Type B pancreatic cell (in vitro differentiated cells): ENCODE data around the gene TFDP1. TPM values are rescaled to one million over a fixed set of nuclear protein-coding genes. Genes with fewer than 3 reads are reported as not detected.

Experiments
- DNase-seq: peaks from one replicate; pipeline ENCODE4 v3.0.0; 2021; ENCODE audit warnings: mixed read lengths; ENCODE audit not compliant: unreplicated experiment; ENCODE audit errors: extremely low spot score
- H3K27ac Mint-ChIP-seq: 2 replicates; pipeline ENCODE4 v1.8.0; 2021; ENCODE audit warnings: mild to moderate bottlenecking, mixed read lengths
- H3K27me3 Mint-ChIP-seq: 2 replicates; pipeline ENCODE4 v1.8.0; 2021; ENCODE audit warnings: mixed read lengths
- H3K36me3 Mint-ChIP-seq: 2 replicates; pipeline ENCODE4 v1.8.0; 2021; ENCODE audit warnings: mixed read lengths
- H3K4me1 Mint-ChIP-seq: one replicate; pipeline ENCODE4 v1.8.0; 2021; ENCODE audit warnings: mixed read lengths; ENCODE audit not compliant: unreplicated experiment
- H3K4me3 Mint-ChIP-seq: 2 replicates; pipeline ENCODE4 v1.8.0; 2021; ENCODE audit warnings: mild to moderate bottlenecking, mixed read lengths
- H3K9me3 Mint-ChIP-seq: 2 replicates; pipeline ENCODE4 v1.8.0; 2021; ENCODE audit warnings: mixed read lengths
- total RNA-seq: library from RNA; stranded (reverse); gene quantifications from 2 replicates; pipeline ENCODE4 v1.2.1, GENCODE V29; 2021; ENCODE audit warnings: low replicate concordance
- TF ChIP-seq, protein P1 (sequence below): fragments of 200-600 bp; sonication (generic); conservative IDR thresholded peaks from 2 replicates; pipeline ENCODE4 v1.5.0; 2021; ENCODE audit warnings: antibody characterized with exemption, mild to moderate bottlenecking

The TFDP1 gene
- total RNA-seq, 1 donor from 2014 or later: 78.8 TPM

DNA sequence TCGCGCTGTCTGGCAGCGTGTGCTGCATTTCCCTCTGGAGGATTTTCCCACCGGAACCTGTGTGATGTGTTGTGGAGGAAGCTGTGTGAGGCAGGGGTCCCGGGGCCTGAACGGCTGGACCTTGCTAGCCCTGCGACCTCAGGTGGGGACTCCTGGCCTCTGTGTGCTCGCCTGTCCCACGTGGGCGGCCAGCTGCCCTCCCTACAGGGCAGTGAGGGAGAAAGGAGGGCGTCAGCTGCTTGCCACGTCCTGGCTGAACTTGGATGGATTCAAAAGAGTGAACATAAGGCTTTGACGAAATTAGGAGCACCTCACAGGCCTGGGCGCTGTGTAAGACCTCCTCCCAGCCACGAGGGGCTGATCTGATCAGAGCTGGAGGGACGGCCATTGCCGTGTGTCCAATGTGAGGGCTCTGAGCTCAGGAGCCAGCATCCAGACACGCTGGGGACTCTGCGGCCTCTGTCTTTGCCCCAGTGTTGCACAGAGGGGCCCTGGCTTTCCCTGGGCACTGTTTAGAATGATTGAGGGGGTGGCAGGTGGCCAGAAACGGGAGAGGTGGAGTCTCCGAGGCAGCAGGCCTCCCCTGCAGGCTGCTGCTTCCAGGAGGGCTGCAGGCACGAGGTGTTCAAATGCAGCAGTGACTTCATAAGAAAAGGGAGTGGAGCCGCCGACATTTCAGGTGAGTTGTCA is 13.0 kb downstream of the TFDP1 start:
- TF ChIP-seq, protein P1, sequence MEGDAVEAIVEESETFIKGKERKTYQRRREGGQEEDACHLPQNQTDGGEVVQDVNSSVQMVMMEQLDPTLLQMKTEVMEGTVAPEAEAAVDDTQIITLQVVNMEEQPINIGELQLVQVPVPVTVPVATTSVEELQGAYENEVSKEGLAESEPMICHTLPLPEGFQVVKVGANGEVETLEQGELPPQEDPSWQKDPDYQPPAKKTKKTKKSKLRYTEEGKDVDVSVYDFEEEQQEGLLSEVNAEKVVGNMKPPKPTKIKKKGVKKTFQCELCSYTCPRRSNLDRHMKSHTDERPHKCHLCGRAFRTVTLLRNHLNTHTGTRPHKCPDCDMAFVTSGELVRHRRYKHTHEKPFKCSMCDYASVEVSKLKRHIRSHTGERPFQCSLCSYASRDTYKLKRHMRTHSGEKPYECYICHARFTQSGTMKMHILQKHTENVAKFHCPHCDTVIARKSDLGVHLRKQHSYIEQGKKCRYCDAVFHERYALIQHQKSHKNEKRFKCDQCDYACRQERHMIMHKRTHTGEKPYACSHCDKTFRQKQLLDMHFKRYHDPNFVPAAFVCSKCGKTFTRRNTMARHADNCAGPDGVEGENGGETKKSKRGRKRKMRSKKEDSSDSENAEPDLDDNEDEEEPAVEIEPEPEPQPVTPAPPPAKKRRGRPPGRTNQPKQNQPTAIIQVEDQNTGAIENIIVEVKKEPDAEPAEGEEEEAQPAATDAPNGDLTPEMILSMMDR: no peak
- Mint-ChIP-seq H3K9me3 (no peaks in the 10 kb centered on the region), H3K27me3 (no peaks in the 10 kb centered on the region), H3K4me3 (no peak overlapping the region), H3K27ac (no peak overlapping the region), H3K36me3 (peaks cover 34% of the 10 kb centered on the region), H3K4me1 (no peaks in the 10 kb centered on the region)
- no peak for DNase-seq

DNA sequence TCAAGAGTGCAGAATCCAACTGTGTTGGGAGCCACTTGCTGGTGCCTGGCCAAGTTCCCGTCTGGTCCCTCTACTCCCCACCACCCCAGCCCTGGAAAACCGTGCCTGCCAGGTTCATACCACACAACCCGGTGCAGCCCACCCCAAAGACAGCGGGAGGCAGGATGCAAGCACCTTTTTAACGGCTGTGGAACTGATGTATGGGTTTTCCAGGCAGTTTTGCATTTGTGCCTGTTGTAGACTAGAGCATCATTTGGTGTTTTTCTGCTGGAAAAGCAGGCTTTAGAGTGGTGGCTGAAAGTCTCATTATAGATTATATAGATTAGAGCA is 13.5 kb downstream of the TFDP1 start:
- TF ChIP-seq, protein P1: no peak
- H3K4me3 Mint-ChIP-seq: no peak overlapping the region
- H3K36me3 Mint-ChIP-seq: peaks cover 38% of the 10 kb centered on the region
- H3K27ac Mint-ChIP-seq: no peak overlapping the region
- H3K9me3 Mint-ChIP-seq: no peaks in the 10 kb centered on the region
- H3K27me3 Mint-ChIP-seq: no peaks in the 10 kb centered on the region
- H3K4me1 Mint-ChIP-seq: no peaks in the 10 kb centered on the region
- no peak for DNase-seq

DNA sequence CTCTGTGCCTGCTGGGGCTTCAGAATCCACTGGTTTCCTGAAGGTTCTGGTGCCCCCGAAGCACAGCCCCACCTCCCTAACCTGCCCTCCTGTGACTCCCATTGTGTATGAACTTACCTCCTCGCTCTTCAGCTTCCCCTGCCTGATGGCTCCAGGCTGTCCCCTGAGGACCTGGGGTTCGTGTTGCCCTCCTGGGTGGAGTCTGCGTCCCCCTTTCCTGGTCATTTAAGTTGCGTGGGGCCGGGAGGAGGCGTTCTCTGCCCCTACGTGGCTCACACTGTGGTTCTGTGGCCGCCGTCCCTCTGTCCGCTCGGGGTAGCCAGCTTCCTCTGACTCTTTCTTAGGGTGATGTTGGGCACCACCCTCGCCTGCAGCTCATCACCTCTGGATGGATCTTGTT is 13.9 kb downstream of the TFDP1 start:
- Mint-ChIP-seq H3K36me3 (peaks cover 38% of the 10 kb centered on the region), H3K27ac (no peak overlapping the region), H3K27me3 (no peaks in the 10 kb centered on the region), H3K9me3 (no peaks in the 10 kb centered on the region), H3K4me1 (no peaks in the 10 kb centered on the region), H3K4me3 (no peak overlapping the region)
- DNase-seq: no peak
- TF ChIP-seq, protein P1: no peak

DNA sequence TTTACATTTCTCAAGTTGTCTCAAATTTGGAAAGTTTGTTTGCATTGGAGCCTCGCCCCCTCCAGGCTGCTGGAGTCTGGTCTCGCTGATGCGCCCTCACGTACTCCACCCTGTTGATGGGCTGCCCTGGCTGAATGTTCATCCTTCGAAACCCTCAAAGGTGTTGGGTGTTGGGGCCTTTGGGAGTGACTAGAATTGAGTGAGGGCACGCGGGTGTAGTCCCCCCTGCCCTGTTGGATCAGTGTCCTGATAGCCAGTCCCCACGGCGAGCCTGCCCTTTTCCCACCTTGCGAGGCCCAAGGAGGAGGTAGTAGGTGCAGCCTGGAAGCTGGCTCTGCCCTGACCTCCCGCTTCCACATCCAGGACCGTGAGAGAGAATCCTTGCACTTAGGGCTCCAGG is 14.8 kb downstream of the TFDP1 start:
- H3K27ac Mint-ChIP-seq: no peak overlapping the region
- no peaks in the 10 kb centered on the region for H3K9me3 Mint-ChIP-seq
- no peak overlapping the region for H3K4me3 Mint-ChIP-seq
- H3K4me1 Mint-ChIP-seq: no peaks in the 10 kb centered on the region
- H3K36me3 Mint-ChIP-seq: peaks cover 38% of the 10 kb centered on the region
- H3K27me3 Mint-ChIP-seq: no peaks in the 10 kb centered on the region
- DNase-seq: no peak
- TF ChIP-seq, protein P1: no peak

DNA sequence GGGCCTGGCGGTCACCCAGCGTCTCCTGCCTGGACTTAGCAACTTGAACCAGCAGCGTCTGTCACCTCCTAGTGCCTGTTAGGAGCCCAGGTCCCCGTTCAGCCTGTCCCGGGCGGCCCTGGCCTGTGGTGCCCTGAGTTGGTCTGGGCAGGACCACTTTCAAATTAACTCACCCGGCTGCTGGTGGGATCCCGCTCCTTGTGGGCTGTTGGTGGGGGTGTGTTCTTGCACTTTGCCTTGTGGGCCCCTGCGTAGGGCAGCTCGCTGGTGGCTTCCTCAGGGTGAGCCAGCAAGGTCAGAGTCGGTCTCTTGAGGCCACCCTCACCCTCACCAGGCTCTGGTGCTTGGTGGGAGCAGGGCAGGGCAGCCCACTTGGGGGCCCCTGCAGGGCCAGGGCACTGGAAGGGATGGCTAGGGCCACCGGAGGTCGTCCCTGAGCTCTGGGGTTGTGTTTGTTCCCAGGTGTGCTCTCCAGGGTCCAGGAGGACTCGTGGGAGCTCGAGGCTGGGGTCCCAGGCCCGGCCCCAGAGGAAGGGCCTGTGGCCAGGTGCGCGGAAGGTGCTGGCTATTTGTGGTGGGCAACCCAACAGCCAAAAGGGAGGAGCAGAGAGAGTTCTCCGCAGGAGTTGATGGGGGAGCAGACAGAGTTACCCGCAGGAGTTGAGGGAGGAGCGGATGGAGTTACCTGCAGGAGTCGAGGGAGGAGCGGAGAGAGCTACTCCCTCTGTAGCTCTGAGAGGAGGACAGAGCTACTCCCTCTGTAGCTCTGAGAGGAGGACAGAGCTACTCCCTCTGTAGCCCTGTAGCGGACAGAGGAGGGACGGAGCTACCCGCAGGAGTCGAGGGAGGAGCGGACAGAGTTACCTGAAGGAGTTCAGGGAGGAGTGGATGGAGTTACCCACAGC is 16.9 kb downstream of the TFDP1 start:
- Mint-ChIP-seq H3K9me3 (no peaks in the 10 kb centered on the region), H3K36me3 (peaks cover 34% of the 10 kb centered on the region), H3K27me3 (no peaks in the 10 kb centered on the region), H3K27ac (no peak overlapping the region), H3K4me3 (no peak overlapping the region), H3K4me1 (no peaks in the 10 kb centered on the region)
- DNase-seq: no peak
- TF ChIP-seq, protein P1: no peak
